Esophagus muscularis mucosa (tissue), 4 donors: ENCODE measurements around the gene DNAH6. TPM values are rescaled to one million over a fixed set of nuclear protein-coding genes. Genes with fewer than 3 reads are reported as not detected.
"Not testable (repeated sequence)": the region's sequence is repeated elsewhere in the genome, so short reads cannot be mapped to it uniquely, and the experiment has no call there.

Source experiments
- DNase-seq: peaks from one replicate; pipeline ENCODE4 v3.0.0-alpha.2; 2017; ENCODE audit errors: extremely low spot score
- H3K27ac ChIP-seq, 4 donors: fragments of 200-600 bp; sonication (generic); replicated peaks in 1 of 4; 1 replicate in 3 of 4; 2 replicates in 1 of 4; pipeline ENCODE4 v1.5.1; 2016 to 2019; ENCODE audit warnings: mild to moderate bottlenecking in 1 of 4
- H3K27me3 ChIP-seq, 4 donors: fragments of 200-600 bp; sonication (generic); one replicate each; pipeline versions ENCODE4 v1.5.1 to v1.6.0; 2016 to 2019
- H3K36me3 ChIP-seq, 4 donors: fragments of 200-600 bp; sonication (generic); one replicate each; pipeline ENCODE4 v1.5.1; 2016 to 2019
- H3K4me1 ChIP-seq, 4 donors: fragments of 200-600 bp; sonication (generic); one replicate each; pipeline ENCODE4 v1.5.1; 2016 to 2019
- H3K4me3 ChIP-seq, 4 donors: fragments of 200-600 bp; sonication (generic); 1 replicate in 2 of 4; 2 replicates in 2 of 4; pipeline ENCODE4 v1.5.1; 2016 to 2019; ENCODE audit warnings: mild to moderate bottlenecking in 4 of 4, moderate library complexity in 1 of 4
- H3K9me3 ChIP-seq, 4 donors: fragments of 200-600 bp; sonication (generic); 1 replicate in 3 of 4; 2 replicates in 1 of 4; pipeline ENCODE4 v1.5.1; 2016 to 2019
- EP300 ChIP-seq: sonication (generic); formaldehyde crosslinking; IDR thresholded peaks from one replicate; pipeline ENCODE4 v1.6.1; 2017; ENCODE audit warnings: antibody characterized with exemption
- POLR2A ChIP-seq: fragments of 450-650 bp; IDR thresholded peaks from one replicate; pipeline ENCODE4 v1.6.1; 2017; ENCODE audit warnings: antibody characterized with exemption, moderate library complexity, mild to moderate bottlenecking, low read depth
- POLR2AphosphoS5 ChIP-seq, 2 donors: sonication (generic); formaldehyde crosslinking; IDR thresholded peaks; one replicate each; pipeline ENCODE4 v1.6.1; 2017; ENCODE audit warnings: antibody characterized with exemption in 2 of 2
- WGBS: methylation state at CpG from one replicate; pipeline ENCODE4 v1.1.5; 2018; 5-methylcytosine and 5-hydroxymethylcytosine counted together
- intact Hi-C: fragments of 100-400 bp; cut with DNase I; formaldehyde crosslinking; loops from one replicate; pipeline ENCODE4 v1.15.1; 2023
- total RNA-seq, 4 donors: library from RNA; depleted of rRNA; stranded (reverse); fragments of >200 nt; gene quantifications; one replicate each; pipeline versions ENCODE4 v1.1.0 to v1.2.1, GENCODE V29; 2016
- TF ChIP-seq, protein P1 (sequence below), 3 experiments: fragments of 200-600 bp in 2 of 3; fragments of 450-650 bp in 1 of 3; sonication (generic) in 2 of 3; IDR thresholded peaks; one replicate each; pipeline ENCODE4 v1.5.1; 2017 to 2019; ENCODE audit warnings: antibody characterized with exemption in 3 of 3, mild to moderate bottlenecking in 2 of 3, moderate library complexity in 1 of 3

The DNAH6 gene
- total RNA-seq, 4 donors from 2014 or later = 0.11 to 0.42 (median 0.23) TPM

GRCh38 chr2:84770280-84770679, 254.0 kb downstream of the DNAH6 start:
- Histone ChIP-seq H3K4me1 (no peaks in the 10 kb centered on the region), H3K27me3 (no peaks in the 10 kb centered on the region), H3K27ac (no peak overlapping the region), H3K36me3 (no peaks in the 10 kb centered on the region), H3K9me3 (peaks cover 0 to 27% (median 19%) of the 10 kb centered on the region in 4 donors), H3K4me3 (no peak overlapping the region)
- no peak for TF ChIP-seq POLR2A
- no peak for TF ChIP-seq EP300
- TF ChIP-seq, protein P1, sequence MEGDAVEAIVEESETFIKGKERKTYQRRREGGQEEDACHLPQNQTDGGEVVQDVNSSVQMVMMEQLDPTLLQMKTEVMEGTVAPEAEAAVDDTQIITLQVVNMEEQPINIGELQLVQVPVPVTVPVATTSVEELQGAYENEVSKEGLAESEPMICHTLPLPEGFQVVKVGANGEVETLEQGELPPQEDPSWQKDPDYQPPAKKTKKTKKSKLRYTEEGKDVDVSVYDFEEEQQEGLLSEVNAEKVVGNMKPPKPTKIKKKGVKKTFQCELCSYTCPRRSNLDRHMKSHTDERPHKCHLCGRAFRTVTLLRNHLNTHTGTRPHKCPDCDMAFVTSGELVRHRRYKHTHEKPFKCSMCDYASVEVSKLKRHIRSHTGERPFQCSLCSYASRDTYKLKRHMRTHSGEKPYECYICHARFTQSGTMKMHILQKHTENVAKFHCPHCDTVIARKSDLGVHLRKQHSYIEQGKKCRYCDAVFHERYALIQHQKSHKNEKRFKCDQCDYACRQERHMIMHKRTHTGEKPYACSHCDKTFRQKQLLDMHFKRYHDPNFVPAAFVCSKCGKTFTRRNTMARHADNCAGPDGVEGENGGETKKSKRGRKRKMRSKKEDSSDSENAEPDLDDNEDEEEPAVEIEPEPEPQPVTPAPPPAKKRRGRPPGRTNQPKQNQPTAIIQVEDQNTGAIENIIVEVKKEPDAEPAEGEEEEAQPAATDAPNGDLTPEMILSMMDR (IDR thresholded peaks at IDR 0.05) = no peak
- TF ChIP-seq POLR2AphosphoS5 (IDR thresholded peaks at IDR 0.05) = no peak
- no peak for DNase-seq
- WGBS = 79% methylated on average over 1 of the region's 1 CpG
- intact Hi-C loops = no loop called here

DNA sequence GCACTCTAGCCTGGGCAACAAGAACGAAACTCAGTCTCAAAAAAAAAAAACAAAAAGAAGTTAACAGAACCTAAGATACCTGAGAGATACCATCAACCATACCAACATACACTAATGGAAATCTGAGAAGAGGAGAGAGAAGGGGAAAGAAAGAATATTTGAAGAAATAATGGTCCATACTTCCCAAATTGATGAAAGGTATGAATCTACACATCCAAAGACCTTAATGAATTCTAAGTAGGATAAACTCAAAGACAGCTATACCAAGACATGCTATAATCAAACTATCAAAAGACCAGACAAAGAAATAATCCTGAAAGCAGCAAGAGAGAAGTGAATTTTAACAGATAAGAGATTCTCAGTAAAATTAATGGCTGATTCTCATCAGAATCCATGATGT, 255.0 kb downstream of the DNAH6 start:
- H3K9me3 ChIP-seq = peaks cover 0 to 27% (median 19%) of the 10 kb centered on the region in 4 donors
- H3K4me3 ChIP-seq = no peak overlapping the region
- 83% methylated on average over 1 of the region's 1 CpG for WGBS
- H3K36me3 ChIP-seq = no peaks in the 10 kb centered on the region
- no peak for TF ChIP-seq POLR2AphosphoS5 (IDR thresholded peaks at IDR 0.05)
- TF ChIP-seq POLR2A = no peak
- TF ChIP-seq, protein P1 (IDR thresholded peaks at IDR 0.05) = no peak
- no peak for TF ChIP-seq EP300
- H3K4me1 ChIP-seq = no peaks in the 10 kb centered on the region
- intact Hi-C loops = no loop called here
- no peak overlapping the region for H3K27ac ChIP-seq
- no peak for DNase-seq
- no peaks in the 10 kb centered on the region for H3K27me3 ChIP-seq

GRCh38 chr2:84773562-84773961, 257.3 kb downstream of the DNAH6 start:
- H3K4me3 ChIP-seq, H3K27me3 ChIP-seq, H3K36me3 ChIP-seq, H3K4me1 ChIP-seq, intact Hi-C loops, DNase-seq, H3K27ac ChIP-seq: not testable (repeated sequence)
- H3K9me3 ChIP-seq = peaks cover 0 to 27% (median 19%) of the 10 kb centered on the region in 4 donors
- 43% methylated on average over 3 of the region's 3 CpGs for WGBS

DNA sequence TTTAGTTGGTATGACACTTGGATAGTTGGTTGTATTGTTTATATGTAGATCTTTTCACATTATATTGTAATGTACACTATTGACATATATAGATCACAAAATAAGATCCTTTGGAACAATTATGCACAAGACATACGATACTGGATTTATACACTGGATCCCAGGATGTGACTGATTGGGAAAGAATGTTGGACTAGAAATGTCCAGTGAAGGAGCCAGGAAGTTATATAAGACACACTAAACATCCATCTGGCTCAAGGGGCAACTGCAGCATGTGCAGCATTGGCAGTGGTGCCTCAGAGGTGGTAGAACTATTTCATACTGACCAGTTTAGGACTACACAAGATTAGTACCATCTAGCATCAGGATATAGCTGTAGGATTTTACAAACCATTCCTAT, 259.7 kb downstream of the DNAH6 start:
- TF ChIP-seq, protein P1 (IDR thresholded peaks at IDR 0.05) = no peak
- TF ChIP-seq POLR2A = no peak
- no peak for TF ChIP-seq POLR2AphosphoS5 (IDR thresholded peaks at IDR 0.05)
- TF ChIP-seq EP300 = no peak
- H3K9me3 ChIP-seq = peaks cover 0 to 21% (median 12%) of the 10 kb centered on the region in 4 donors

GRCh38 chr2:84778911-84779690, 262.8 kb downstream of the DNAH6 start:
- WGBS = 79% methylated on average over 1 of the region's 1 CpG

More for the DNA sequence above, 259.7 kb downstream of the DNAH6 start:
- 58% methylated on average over 1 of the region's 1 CpG for WGBS
- intact Hi-C loops = no loop called here
- H3K36me3 ChIP-seq = no peaks in the 10 kb centered on the region
- H3K4me3 ChIP-seq = no peak overlapping the region
- H3K27ac ChIP-seq = no peak overlapping the region
- H3K27me3 ChIP-seq = no peaks in the 10 kb centered on the region
- no peak for DNase-seq
- no peaks in the 10 kb centered on the region for H3K4me1 ChIP-seq

More at GRCh38 chr2:84778911-84779690, 262.8 kb downstream of the DNAH6 start:
- DNase-seq = no peak
- Histone ChIP-seq H3K9me3 (peaks cover 0 to 3% (median 0%) of the 10 kb centered on the region in 4 donors), H3K36me3 (no peaks in the 10 kb centered on the region), H3K4me1 (no peaks in the 10 kb centered on the region), H3K4me3 (no peak overlapping the region), H3K27ac (no peak overlapping the region), H3K27me3 (no peaks in the 10 kb centered on the region)
- TF ChIP-seq POLR2A (no peak), EP300 (no peak), POLR2AphosphoS5 (IDR thresholded peaks at IDR 0.05) (no peak)
- TF ChIP-seq, protein P1 (IDR thresholded peaks at IDR 0.05) = no peak
- intact Hi-C loops = no loop called here
